Stimulated activated CD8-positive, alpha-beta memory T cell treated with anti-CD3 and anti-CD28 coated beads, Interleukin-7, amount 100 ng/mL, for 48 hours (primary cell): ENCODE measurements around the gene SLC41A3.

ENCODE experiments used
- DNase-seq, 2 donors: peaks; one replicate each; pipeline ENCODE4 v3.0.0-alpha.2; 2020; ENCODE audit warnings: low read depth in 1 of 2; ENCODE audit errors: extremely low read depth in 1 of 2

SLC41A3 gene

GRCh38 chr3:126030455-126030854 lies 53.5 kb downstream of the SLC41A3 start:
- no peak for DNase-seq

- no peak for DNase-seq
Measured at GRCh38 chr3:126029241-126029640, 54.7 kb downstream of the SLC41A3 start.

GRCh38 chr3:126028096-126028495 lies 55.8 kb downstream of the SLC41A3 start:
- DNase-seq: no peak

- DNase-seq: no peak
Measured at GRCh38 chr3:126026761-126027160, 57.2 kb downstream of the SLC41A3 start.

GRCh38 chr3:126026277-126026751 lies 57.6 kb downstream of the SLC41A3 start:
- DNase-seq: no peak

DNA sequence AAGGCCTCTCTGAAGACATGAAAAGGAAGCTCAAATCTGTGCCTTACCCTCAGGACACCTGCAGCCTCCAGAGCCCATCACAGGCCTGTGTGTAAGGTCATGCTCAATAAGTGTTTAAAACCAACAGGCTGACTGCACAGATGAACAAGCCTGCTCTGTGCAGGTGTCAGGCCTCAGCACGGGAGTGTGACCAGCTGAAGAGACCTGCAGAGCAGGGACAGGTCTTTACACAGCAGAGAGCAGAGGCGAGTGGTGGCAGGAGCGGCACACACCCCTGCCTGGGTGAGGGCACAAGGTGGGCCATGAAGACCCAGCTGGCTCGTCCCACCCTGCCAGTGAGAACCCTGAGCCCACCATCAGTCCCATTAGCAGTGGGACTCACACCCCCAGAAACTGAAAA lies 58.1 kb downstream of the SLC41A3 start:
- no peak for DNase-seq

DNA sequence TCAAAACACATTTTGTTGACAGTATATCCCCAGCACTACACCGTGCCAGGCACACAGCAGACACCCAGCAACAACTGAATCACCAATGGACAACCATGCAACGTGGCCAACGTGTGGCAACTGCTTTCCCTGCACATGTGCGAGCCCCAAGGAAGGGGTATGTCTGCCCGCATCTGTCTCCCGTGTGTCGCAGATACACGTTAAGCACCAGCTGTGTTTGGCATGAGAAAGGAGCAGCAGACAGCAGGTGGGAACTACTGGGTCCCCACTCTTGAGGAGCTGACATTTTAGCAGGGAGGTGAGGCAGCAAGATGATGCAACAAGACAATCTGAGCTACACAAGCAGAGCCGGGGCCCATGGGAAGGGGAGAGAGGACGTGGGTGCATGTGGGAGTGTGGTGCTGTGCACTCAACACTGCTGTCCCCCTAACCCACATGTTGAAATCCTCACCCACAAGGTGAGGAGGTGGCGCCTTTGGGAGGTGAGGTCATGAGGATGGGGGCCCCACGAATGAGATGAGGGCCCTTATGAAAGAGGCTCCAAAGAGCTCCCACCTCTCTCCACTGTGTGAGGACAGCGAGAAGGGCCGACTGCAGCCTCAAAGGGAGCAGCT lies 58.7 kb downstream of the SLC41A3 start:
- DNase-seq: no peak

DNA sequence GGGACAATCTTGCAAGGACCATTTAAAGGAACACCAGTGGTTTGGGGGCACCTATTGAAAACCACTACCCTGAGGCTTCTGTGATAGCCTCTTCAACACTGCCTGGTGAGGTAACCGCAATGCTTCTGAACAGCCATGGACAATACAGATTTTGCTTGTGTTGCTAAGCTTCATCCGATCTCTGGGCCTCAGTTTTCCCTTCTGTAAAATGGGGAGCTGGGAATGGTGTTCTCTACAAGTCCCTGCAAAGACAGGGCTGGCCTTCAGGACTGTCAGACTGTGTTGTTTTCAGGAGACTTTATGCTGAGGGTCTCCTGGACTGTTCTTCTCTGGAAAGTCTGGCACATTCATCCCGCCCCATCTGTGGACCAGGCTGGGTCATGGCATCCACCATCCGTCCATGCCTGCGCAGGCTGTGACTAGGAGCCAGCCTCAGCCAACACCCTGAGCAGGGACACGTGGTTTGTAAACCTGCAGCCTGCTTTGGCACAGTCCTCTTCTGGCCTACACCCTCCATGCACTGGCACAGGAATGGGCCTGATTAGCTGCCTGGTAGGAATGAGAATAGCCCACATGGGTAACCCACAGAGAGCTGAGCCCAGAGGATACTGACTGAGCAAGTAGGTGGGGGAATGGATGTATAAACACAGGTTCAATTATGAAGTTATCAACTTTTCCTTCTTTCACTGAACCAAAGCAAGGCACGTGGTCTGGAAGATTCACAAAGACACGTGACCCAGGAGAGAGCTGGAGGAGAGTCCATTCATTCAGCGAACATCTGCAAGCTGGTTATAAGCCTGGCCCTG lies 59.7 kb downstream of the SLC41A3 start:
- no peak for DNase-seq

GRCh38 chr3:126023390-126023789 lies 60.5 kb downstream of the SLC41A3 start:
- DNase-seq: no peak

DNA sequence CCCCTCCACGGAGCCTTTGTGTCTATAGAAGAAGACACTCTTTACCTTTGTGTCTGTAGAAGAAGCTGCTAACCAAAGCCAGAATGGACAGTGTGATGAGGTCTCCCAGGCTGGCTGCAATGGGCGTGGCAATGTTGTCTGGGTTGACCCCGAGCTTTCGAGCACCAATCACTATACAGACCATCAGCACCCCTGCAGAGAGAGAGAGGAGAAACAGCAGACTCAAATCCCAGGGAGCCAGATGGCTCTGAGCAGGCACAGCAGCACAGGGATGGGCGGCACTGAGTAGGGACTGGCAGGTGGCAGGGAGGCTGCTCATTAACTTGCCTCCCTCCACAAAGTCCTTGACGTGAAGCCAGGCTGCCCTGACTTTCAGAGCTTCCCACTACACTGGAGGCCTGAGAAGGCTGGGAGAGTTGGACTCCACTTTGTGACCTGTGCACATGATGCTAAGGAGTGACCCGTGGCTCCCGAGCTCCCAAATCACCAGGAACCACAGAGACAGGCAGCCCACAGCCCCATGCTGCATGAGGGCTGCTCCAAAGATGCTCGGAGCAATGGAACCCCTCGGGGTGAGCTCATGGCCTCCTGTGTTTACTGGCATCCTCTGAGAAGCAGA lies 61.1 kb downstream of the SLC41A3 start:
- DNase-seq: no peak

GRCh38 chr3:126021702-126022101 lies 62.2 kb downstream of the SLC41A3 start:
- no peak for DNase-seq

DNA sequence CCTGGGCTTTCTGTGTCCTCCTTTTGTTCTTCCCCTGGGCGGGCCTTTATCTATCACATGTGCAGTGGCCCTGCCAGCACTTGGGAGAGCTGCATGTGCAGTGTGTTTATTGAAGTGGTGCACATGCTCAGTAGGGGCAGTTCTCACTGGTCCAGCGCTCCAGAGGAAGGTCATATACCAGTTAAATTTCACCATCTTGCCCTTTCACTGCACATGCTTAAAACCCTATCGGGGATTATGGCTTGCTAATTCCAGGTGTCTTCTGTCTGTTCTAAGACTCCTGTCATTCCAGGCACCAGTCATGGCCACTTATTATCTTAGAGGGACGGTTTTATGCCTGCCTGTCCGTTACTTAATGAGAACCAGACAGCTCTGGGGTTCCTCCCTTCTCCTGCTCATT lies 62.7 kb downstream of the SLC41A3 start:
- DNase-seq: no peak

DNA sequence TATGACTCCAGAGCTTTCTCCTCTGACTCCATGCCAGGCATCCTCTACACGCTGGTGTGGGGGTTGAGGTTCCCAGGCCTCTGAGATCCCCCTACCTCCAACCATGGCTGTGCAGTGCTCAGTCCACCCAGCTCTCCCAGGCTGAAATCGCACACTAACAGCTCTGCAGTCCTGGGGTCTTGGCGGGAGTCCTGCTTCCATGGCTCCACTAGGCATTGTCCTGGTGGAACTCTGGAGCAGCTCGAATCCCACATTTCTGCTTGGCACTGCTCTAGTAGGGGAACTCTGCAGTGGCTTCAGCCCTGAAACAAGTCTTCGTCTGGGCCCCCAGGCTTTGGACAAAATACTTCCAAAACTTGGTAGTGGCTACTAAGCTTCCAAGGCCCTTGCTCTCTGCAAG lies 64.2 kb downstream of the SLC41A3 start:
- DNase-seq: no peak

DNA sequence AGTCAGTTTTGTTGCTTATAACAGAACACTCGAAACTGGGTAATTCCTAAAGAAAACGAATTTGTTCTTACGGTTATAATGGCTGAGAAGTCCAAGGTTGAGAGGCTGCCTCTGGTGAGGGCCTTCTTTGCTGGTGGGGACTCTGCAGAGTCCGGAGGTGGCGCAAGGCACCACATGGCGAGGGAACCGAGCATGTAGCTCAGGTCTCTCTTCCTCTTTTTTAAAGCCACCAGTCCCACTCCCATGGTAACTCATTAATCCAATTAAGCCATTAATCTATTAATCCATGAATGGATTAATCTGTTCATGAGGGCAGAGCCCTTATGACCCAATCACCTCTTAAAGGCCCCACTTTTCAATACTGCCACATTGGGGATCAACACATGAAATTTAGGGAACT lies 64.9 kb downstream of the SLC41A3 start:
- DNase-seq: no peak

DNA sequence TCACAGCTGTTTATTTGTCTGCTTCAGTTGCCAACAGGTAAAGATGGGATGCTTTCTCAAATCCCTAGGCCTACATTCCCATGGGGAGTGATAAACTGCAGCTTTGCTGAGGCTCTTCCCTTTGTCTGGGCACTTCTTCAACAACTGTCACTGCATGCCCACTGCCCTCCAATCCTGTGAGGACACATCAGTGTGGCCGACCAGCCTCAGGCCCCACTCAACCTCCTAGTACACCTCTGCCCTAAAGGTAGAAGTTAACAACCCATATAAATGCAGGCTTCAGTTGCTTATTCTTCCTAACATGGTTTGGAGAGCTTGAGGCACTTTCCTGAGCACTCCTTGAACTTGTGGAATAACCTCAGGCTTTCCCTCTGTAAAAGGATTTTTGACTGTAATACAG lies 65.4 kb downstream of the SLC41A3 start:
- DNase-seq: no peak

DNA sequence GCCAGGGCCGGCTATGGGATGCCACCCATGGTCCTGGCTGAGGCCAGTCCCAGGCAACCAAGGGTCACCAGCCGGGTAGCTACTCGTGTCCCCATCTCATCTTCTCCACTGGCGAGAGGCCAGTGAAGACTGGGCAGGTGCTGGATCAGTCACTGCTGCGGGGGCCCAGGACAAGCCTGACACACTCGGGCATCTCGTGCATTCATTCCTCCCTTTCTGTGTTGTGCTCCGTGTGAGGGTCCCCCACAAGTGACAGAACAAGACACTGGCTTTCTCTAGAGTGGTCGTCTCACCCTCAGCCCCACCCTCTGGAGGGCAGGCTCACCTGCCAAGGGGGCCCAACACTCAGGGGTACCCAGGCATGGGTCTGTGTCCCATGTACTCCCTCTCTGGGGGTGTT lies 66.6 kb downstream of the SLC41A3 start:
- DNase-seq: no peak

DNA sequence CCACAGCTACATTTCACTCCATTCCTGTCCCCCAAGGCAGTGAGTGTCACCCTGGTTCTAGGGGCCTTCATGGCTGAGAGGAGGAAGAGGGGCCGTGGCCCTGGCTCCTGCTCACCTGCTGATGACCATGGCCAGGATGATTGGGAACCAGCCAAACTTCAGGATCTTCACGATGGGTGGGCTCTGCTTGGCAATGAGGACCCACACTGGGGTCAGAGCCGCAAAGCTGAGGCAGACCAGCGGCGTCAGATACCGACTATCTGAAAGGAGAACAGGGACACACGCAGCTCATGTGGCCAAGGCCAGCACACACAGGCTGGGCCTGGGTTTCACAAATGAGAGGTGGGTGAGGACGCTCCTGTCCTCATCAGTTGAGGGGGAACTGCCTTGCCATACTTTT lies 67.3 kb downstream of the SLC41A3 start:
- DNase-seq: no peak

DNA sequence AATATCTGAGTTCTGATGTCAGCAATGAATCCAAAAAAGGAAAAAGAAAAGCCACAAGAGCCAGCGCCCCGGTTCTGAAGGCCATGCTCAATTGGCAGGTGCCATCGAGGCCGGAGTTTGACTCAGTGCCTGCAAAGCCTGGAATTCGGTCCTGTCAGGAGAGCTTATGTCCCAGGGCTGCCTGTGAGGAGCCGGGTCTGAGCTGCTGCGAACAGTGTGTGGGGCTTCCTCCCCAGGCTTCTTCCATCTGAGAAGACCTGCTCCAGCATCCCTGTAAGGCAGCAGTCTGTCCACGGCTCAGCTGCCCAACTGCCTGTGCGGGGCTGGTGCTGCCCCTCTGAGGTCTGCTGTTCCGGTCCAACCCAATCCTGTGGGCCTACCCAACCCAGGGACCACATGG lies 68.8 kb downstream of the SLC41A3 start:
- no peak for DNase-seq

DNA sequence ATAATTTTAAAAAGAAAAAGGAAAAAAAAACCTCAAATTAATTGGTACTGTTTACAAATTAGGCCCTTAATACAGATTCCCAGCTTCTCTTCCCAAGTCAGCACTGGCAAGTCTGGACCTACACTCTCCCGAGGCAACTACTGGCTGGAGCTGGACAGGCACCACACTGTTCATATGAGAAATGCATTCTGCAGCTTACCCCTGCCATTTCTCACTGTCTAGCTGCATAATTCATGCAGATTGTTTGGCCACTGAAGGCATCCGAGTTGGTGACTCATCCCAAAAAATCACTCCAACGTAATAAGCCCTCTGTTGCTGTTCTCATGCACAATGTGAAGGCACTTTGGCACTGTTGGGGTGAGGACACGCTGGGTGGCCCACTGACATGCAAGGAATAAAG lies 69.7 kb downstream of the SLC41A3 start:
- no peak for DNase-seq

GRCh38 chr3:126013751-126014156 lies 70.2 kb downstream of the SLC41A3 start:
- no peak for DNase-seq

DNA sequence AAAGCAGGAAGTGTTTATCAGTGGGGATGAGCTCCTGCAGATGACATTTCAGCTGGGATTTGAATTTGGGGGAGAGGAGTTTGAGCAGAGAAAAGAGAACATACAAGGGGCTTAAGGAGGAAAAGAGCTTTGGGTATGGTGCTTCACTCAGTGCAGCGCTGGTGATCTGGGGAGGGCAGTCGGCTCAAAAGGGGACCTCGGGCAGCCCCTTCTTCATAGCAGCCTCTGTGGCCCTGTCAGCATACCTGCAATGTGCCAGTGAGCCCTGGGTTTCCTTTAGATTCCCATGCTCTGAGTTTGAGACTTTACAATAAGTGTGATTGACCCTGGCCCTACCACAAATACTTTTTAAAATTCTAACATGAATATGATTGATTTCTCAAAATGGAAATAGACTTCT lies 74.7 kb downstream of the SLC41A3 start:
- no peak for DNase-seq

GRCh38 chr3:126008219-126008618 lies 75.7 kb downstream of the SLC41A3 start:
- DNase-seq: no peak
